NCI-H345 (cell line): ENCODE measurements around the gene ZBTB49.
A peak's percentile ranks its signal among the peaks of the same experiment; 100 is the strongest.
"Not testable (repeated sequence)": the region's sequence is repeated elsewhere in the genome, so short reads cannot be mapped to it uniquely, and the experiment has no call there.

Experiments
- DNase-seq: peaks from one replicate; lab custom pipeline; 2025; lab: John Stamatoyannopoulos, UW

Gene ZBTB49

GRCh38 chr4:4289941-4290850, at the start of gene ZBTB49, which contains the start of gene LYAR:
TSS of gene ZBTB49 (plus strand) at chr4:4290251. CDS start at chr4:4299946, 9,695 bp downstream.
TSS of gene LYAR (minus strand) at chr4:4290154. CDS start at chr4:4283742, 6,412 bp downstream.
- peak; percentile 85 for DNase-seq

- no peak for DNase-seq
Observed at GRCh38 chr4:4245172-4245571, 44.9 kb upstream of the ZBTB49 start.

GRCh38 chr4:4247696-4248028, 42.4 kb upstream of the ZBTB49 start:
- no peak for DNase-seq

GRCh38 chr4:4248029-4248884, 41.8 kb upstream of the ZBTB49 start, which contains the start of gene TMEM128:
TSS of gene TMEM128 (minus strand) at chr4:4248223. CDS start at chr4:4248202, 21 bp downstream.
- DNase-seq: peak; percentile 89

GRCh38 chr4:4248885-4249203, 41.2 kb upstream of the ZBTB49 start:
- no peak for DNase-seq

- DNase-seq: not testable (repeated sequence)
Observed at GRCh38 chr4:4249342-4249741, 40.7 kb upstream of the ZBTB49 start.

GRCh38 chr4:4249866-4250265, 40.2 kb upstream of the ZBTB49 start:
- DNase-seq: no peak

GRCh38 chr4:4254199-4254598, 35.9 kb upstream of the ZBTB49 start:
- no peak for DNase-seq

- no peak for DNase-seq
Observed at GRCh38 chr4:4254666-4255065, 35.4 kb upstream of the ZBTB49 start.

- no peak for DNase-seq
Observed at GRCh38 chr4:4256799-4257198, 33.3 kb upstream of the ZBTB49 start.

GRCh38 chr4:4257705-4258104, 32.3 kb upstream of the ZBTB49 start:
- not testable (repeated sequence) for DNase-seq

- DNase-seq: no peak
Observed at GRCh38 chr4:4259484-4260100, 30.5 kb upstream of the ZBTB49 start.

GRCh38 chr4:4260185-4260751, 29.8 kb upstream of the ZBTB49 start:
- DNase-seq: no peak

GRCh38 chr4:4267981-4268380, 22.1 kb upstream of the ZBTB49 start:
- no peak for DNase-seq

GRCh38 chr4:4268776-4269175, 21.3 kb upstream of the ZBTB49 start:
- DNase-seq: no peak

- no peak for DNase-seq
Observed at GRCh38 chr4:4269331-4269731, 20.7 kb upstream of the ZBTB49 start.

- no peak for DNase-seq
Observed at GRCh38 chr4:4269856-4270255, 20.2 kb upstream of the ZBTB49 start.

GRCh38 chr4:4270529-4270928, 19.5 kb upstream of the ZBTB49 start:
- no peak for DNase-seq

GRCh38 chr4:4271912-4272311, 18.1 kb upstream of the ZBTB49 start:
- DNase-seq: no peak

- DNase-seq: no peak
Observed at GRCh38 chr4:4274226-4274625, 15.8 kb upstream of the ZBTB49 start.

- no peak for DNase-seq
Observed at GRCh38 chr4:4277531-4277930, 12.5 kb upstream of the ZBTB49 start.

- no peak for DNase-seq
Observed at GRCh38 chr4:4281787-4282186, 8.3 kb upstream of the ZBTB49 start.
